ENCODE results near the gene GDNF.

GDNF gene

DNA sequence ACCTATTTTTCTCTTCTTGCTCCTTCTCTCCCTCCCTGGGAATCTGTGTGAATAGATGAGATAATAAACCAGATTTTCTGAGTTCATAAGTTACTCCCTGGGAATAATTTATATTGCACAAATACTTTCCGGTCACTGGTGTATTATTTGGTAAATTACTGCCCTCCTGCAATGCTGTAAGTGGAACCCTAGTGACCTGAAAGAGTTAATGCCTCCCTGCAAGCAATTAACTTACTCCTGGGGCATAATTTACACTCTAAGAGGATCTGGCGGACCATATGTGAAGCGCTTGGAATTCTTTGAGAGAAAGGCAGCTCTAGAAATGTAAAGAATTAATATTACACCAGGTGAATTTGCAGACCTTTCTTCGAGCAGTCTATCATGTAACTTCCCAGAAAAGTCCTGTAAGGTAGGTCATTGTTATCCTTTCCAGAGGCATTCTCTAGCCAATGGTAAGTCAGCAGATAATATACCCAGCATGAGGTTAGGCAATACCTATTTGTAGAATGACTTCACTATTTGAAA, 7.0 kb upstream of the GDNF start:
- no peak for DNase-seq

DNA sequence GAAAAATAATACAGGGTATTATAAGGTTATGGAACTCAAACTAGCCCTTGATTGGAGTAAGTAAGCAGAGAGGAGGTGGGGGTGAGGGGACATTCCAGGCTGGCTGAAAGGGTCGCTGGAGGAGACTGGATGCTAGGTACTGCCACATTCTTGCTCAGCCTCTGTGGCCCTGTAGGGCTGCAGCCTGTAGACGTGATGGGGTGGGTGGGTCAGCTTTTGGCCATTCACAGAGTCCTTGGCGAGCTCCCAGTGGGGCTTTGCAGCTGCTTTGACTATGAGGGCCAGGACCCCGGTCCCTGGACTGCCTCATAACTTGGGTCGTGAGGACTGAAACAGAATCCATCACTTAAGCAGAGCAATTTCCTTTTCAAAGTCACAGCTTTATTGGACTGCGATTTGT, 4.2 kb upstream of the GDNF start:
- DNase-seq: no peak

DNA sequence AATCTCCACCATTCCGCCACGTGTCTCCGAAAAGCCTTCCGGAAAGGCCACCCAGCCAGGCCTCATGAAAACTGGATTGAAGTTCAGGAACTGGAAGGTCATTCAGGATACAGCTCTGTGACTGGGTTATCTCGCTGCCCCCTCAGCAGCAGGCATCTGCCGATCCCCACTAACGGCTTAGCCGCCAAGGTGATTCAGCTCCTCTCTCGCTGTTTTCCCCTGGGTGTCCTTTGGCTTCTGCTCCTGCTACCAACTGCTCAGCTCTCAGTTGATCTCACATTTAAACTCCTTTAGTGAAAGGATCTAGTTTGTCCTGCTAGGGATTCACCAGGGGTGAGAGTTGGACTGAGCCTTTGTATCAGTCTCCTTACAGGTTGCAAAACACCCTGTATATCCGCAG, 2.2 kb upstream of the GDNF start:
- no peak for DNase-seq

DNA sequence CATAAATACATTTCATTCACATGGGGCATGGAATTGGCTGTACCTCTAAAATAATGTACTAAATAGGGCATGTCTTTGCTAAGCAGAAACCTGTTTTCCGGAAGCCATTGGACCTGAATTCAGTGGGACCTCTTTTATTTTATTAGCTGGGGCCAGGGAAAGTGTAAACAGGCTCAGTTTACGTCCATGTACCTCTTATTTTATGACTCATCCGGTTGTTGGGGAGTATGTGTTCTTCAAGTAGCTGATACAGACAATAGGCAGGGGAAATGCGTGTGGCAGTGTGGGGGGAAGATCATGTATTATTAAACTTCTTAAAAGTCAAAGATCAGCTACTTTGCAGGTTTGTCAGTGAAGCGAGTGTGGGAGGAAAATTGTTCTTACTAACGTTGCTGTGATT, 1.4 kb upstream of the GDNF start:
- DNase-seq: no peak

DNA sequence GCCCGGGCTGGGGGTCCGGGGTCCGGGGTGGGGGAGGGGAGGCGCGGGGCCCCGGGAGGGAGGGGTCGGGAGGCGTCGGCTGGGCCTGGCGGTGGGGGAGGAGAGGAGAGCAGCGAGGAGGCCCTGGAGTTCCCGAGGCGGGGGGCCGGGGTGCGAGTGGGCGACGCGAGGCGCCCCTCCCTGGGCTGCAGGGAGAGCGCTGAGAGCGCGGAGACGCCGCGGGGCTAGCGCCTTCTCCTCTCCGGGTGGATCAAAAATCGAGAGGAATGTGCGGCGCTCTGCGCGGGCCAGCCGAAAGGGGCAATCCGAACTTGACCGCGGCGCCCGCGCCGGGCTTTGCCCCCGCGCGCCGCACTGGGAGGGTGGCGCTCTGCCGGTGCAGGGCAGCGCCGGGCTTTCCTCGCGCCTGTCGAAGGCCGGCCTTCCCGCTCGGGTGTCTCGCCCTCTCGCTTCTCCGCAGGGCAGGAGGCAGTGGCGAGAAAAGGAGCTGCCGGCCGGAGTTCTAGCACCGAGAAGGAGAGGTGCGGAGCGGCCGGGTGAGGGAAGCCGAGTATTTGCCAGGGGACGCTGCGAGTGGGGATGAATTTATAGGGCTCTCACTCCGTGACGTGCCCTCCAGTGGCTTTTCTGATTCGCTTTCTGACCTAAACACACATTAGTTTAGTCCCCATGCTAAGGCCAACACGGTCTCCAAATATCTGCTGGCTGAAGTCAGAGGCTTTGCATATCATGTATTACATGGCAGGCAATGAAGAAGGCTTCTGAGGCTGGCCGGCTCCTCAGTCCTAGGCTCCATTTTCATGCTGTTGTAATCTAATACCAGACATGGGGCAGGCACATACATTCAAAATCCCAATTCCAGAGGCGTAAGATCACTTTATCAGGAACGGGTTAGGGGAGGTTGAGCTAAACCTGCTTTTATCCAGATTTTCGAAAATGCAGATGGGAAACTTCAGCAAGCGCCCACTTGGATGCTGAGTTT, 503 bp upstream of the GDNF start:
- peak; percentile 21 to 23 for DNase-seq

DNA sequence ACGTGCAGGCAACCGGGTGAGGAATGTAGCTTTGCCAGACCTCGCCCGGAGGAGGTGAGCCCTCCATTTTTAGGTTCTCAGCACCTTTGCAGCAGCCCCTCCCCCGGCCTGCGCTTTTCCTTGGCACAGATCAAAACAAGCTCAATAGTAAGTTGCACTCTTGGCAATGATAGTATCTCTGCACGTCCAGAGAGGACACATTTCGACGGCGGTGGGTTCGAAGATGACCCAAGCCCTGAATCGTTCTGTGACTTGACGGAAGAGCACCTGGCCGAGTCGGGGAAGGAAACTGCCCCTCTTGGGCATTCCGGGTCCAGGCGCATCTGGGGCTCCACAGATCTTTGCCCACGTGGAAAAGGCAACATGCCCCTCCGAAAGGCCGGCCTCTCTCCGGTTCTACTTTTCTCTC, 904 bp downstream of the GDNF start:
- DNase-seq: peak; percentile 17 to 19

DNA sequence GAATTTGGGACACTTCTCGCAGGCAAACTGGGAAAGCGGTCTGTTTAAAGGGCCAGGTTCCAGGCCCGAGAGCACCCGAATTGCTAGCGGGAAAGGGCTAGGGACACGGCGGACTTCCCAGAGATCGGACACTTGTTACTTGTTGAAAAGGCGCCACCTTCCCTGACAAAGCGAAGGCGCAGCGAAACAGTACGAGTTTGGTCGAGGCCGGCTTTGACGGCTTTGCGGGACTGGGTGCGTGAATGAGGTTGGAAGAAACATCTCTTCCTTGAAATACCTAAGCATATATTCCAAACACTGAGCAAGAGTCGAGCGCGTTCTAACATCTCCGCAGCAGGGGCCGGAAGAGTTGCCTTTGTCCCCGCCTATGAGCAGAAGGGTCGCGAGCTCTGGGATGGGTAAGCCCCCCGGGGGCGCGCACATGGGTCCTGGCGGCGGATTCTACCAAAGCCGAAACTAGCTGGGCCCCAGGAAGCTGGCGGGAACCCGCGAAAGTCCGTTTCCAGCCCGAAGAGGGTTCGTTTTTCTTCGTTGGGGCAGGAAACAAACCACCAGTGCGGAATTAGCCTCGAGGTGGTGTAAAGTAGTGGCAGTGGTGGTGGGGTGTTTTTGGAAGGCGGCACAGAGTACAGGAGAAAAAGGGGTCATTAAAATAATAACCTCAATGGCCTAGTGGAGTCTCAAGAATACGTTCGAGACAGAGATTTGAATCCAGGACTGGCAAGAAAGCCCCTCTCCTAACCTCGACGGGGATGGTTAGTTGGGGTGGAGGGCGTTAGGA, 1.5 kb downstream of the GDNF start:
- peak; percentile 30 to 38 for DNase-seq

DNA sequence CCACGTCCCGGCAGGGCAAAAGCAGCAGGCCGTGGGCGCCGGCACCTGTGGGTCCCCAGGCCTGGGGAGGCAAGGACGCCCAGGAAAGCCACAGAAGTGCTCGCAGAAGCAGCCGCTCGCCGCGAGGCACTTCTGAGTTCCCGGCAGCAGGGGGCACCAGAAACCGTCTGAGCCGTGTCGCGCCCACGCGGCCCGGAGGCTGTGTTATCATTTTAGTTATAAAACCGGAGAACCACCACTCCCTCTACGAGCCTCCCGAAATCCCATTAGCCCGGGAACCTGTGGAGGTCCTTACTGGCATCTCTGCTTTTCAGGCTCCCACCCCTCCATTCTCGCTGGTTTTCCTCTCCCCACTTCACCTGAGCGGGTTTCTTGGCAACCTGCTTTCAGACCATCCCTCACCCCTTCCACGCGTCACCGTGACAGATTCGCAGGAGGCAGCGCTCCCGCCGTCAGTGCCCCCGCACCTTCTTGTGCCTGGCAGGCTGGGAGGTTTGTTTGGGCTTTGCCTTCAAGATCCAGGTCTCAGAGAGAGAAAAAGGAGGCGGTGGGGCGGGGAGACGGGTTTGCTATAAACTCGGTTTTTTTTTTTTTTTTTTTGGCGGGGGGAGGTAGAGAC, 2.3 kb downstream of the GDNF start:
- peak; percentile 88 to 89 for DNase-seq

DNA sequence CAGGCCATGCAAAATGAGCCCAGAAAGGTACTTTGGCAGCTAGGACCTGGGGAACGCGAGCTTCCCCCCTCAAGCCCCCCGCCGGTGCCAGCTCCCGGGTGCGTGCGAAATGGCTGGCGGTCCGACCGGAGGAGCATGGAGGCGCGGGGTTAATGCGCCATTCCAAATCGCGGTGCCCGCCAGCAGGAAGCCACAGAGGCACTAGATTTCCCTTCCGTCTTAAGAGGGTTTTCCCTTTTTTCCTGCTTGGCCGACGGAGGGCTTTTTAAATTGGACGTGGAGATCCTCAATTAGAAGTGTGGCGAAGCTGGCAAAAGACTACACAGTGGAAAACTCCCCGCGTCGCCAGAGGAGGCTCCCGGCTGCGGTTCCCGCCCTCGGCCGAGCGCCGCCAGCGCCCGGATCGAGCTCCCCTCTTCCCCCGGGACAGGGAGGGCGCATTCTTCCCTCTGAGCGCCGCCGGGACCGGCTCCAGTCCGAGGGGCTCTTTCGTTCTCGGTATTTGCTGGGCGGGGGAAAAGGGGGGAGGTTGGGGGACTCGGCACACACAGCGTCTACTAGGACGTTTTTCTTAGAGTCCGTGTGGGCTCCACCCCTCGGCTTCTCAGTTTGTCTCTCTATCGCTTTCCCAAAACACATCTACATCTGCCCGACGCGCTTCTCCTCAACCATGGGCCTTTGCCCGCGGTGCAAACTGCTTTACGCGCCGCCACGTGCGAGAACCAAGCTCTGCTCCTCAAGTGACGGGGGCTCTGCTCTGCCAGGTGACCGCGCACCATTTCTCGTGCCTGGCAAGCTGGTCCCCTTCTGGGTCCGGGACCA, 3.0 kb downstream of the GDNF start:
- DNase-seq: peak; percentile 20 to 26

DNA sequence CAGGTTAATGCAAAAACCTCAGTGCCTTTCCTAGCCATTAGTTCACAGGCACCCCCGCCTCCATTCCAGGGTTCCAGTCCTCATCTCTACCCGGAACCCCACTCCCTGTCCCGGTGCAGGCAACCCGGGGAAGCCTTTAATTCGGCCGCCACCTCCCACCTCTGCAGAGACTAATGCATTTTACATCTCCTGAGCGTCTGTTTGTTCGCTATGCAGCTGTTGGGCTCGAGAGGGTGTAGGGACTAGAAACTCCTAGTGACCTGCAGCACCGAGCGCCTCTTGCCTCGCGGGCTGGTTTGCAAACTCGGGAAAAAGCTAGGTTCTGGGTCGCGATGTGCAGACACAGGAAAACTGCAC, 3.6 kb downstream of the GDNF start:
- peak; percentile 17 to 20 for DNase-seq

DNA sequence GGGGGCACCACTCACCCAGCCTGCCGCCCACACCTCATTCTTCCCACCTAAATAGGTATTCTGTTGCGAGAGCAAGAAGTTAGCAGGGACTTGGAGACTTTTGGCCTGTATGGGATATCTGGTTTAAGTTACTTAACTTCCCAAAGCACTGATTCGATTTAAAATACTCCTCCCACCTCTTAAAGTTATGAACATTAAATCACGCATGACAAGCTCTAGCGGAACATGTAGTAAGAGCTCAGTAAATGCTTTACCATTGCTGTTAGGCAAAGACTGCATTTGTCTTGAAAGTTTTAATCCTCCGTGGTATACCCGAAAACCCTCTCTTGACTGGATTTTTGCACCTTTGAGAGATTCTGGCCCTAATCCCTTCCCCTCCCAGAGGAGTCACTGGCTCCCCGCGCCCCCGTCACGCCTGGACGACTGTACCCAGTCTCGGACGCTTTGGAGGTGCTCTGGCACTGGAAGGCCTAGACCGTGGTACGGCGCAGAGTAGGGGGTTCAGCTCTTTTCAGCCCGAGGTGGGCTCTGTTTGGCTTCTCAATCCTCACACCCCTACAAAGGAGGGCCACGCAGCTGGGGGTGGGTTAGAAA, 4.4 kb downstream of the GDNF start:
- no peak for DNase-seq

DNA sequence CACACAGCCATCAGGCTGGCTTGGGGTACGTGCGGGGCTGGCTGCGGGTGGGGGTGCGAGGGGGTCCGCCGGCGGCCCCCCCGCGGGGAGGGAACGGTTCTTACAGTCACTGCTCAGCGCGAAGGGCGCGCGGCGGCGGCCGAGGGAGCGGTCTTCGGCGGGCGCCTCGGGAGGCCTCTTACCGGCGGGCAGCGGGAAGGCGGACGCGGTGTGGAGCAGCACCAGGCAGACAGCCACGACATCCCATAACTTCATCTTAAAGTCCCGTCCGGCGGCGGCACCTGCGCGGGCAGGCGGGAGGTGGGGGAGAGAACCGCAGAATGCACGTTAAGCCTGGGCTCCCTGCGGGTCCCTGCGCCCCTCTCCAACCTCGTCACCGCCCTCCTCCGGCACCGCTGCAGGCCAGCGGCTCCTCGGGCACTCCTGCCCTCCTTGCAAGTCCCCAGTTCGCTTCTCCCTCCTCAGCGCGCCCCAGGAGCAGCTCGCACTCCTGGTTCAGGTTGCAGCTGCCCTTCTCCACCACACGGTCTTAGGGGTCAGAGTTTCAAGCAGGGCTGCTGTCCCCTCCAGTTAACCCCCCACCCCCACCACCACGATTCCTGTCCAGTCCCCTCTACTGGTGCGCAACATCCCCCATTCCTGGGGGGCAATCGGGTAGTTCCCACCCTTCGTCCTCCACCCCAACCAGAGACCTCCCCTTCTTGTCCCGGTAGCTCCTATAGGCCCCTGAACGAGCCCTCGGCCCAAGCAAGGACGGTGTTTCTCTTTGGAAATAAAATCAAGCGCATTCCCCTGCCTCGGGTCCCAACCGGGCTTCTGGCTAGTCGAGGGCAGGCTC, 5.1 kb downstream of the GDNF start:
- peak in 1 of 2 experiments; percentile 20 for DNase-seq

DNA sequence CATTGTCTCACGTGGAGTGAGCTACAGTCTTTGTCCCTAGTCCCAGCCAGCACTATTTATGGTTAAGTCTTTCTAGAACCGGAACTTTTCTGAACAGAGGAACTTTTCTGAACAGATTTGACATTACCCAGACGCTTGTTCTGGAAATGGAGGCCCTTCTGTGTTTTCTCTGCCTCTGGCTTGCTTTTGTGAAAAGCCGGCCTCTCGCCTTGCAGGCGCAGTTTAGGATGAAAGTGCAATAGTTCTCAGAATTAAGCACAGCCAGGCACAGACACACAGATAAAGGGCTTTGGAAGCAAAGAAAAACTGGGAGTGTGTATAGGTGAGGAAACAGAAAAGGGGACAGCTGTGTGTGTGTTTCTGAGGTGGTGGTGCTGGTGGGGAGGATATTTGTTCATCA, 5.9 kb downstream of the GDNF start:
- DNase-seq: no peak

DNA sequence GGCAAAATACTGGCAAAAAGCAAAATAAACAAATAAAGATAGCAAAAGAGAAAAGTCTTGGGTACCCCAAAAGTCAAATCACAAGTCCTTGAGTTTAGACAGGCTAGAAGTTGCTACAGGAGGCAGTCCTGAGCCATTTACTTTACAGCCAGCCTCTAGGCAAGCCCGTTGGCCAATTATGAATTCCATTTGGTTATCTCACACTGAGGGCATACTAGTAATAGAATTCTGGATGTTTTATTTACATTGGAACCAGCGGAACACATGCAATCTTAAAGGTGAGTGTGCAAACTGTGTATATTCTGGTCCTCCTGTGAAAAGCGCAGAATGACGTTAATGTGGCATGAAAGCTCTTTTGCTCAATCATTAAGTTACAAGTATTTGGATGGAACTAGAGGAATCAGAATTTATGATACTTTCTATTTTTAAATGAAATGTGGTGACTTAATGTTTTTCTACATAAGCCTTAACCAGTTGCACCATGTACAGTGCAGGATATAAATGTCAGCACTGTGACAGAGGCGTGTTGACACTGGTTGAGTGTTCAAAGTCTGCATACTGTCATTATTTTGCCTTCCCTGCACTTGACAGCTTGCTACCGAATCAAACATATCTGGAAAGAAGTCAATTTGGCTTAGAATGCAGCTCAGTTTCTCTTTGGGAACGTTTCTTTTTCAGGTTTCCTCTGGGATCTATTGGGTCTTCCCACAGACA, 7.9 kb downstream of the GDNF start:
- no peak for DNase-seq

DNA sequence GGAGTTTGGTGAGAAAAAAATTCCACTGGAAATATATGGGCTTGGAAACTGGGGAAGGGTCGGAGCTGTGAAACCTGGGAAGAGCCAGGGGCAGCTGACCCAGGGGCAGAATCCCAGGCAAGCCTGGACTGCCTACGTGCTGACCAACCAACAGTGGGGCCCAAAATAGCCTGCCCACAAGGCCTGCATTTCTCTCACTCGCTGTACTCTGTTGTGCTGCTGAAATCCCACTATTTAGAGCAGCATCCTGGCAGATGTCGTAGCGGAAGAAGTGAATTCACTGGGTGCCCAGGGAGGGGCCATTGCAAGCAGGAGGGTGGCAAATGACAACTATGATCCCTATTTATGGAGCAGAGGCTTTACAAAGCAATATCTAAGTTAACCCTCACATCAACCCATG, 9.5 kb downstream of the GDNF start:
- DNase-seq: no peak

DNA sequence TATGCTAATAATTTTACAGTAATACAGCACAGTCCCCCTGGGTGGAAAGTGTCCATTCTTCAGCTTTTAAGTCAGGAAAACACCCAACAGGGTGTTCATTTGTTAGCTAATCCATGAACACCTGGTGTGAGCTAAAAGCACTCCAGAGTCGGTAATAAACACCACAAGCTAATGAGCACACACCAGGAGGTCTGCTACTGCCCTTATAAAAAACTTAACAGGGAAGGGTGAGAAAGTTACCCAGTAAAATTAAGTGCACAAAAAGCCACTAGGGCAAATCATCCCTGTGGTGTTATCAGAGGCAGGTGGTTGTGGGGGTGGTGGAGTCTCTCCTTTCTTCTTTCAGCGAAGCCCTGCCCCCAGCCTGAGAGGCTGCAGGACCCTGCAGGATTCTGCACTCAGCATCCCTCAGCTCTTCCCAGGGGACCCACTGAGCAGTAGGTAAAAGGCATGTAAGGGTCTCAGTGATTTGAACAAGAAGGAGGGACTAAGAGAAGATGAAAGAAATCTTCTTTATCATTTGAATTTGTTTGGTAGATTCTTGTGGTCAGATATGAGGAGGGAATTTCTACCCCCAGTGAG, 14.4 kb downstream of the GDNF start:
- DNase-seq: no peak

DNA sequence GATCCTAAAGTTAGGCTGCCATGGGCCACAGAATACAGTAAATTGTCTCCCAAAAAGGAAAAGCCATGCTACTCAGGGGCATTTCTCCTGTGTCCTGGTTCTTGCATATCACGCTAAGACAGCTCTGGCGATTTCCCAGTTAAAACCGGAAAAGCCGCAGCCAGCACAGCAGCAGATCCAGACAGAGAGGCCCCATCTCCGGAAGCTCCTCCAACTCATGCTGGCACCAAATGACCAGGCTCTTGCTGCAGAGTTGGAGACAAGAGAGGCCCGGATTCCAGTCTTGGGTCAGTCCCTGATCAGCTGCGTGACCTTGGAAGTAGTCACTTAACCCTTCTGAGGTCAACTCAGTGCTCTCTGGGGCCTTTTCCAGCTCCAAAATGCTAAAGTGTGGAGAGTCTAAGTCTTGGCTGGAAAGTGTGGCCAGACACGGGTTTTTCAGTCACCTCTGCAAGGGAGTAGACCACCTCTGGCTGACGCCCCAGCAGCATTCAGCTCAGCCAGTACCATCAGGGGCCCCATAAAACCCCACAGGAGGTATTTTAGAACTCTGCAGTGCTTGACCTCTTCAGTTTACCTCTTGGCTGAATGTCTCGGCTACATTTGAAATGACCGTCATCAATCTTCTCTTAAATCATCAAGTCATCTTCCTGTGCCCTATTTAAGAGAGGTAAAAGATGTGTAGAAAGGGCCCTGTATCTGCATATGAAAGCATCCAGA, 16.2 kb downstream of the GDNF start:
- no peak for DNase-seq

DNA sequence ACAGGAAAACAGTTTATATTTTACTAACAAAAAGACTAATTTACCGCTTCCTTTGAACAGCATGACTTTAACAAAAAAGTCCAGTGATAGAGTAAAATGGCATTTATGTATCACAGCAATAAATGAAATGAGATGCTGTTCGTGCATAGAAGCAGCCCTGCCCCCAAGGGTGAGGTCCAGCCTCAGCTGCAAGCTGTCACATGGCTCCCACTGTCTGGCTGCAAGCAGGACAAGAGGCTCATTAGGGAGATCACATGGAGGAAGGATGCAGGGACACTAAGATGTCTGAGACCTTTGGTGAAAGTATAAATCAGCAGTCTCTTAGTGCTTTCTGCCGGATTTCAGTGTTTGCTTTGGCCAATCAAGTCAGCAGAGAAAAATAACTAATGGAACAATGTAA, 23.0 kb downstream of the GDNF start:
- no peak for DNase-seq

DNA sequence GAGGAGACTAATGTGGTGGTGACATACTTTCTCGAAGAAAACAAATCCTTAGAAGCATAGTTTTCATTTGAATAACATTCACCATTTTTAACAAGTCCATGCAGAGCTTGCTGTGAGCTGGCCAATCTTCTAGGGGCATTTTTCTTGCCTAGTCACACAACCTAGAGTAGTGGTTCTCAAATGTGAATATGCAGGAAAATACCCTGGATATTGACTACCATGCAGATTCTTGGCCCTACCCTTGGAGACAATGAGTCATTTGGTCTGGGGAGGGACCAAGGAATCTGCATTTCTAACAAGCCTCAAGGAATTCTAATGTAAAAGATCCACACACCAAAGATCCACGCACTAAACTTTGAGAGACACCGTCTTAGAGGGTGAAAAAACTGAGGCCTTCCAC, 23.5 kb downstream of the GDNF start:
- DNase-seq: no peak
